Measurements from ENCODE around the gene FSTL4.

- TF ChIP-seq CTCF (IDR thresholded peaks at IDR 0.05; ENCODE audit: borderline replicate concordance, extremely low read depth, low read length, poor library complexity, severe bottlenecking) = no peak
- no peak for TF ChIP-seq EZH2 (IDR thresholded peaks at IDR 0.05; ENCODE audit: borderline replicate concordance, low read depth, low read length, severe bottlenecking)
These were observed 186.1 kb downstream of the FSTL4 start for GRCh38 chr5:133426264-133426663.
